Spleen (tissue), 11 donors: ENCODE results near the gene TCF7L2. TPM values are rescaled to one million over a fixed set of nuclear protein-coding genes. Genes with fewer than 3 reads are reported as not detected.

Source experiments
- DNase-seq: peaks from one replicate; pipeline ENCODE4 v3.0.0-alpha.2; 2020
- H3K27ac ChIP-seq, 8 donors: fragments of 200-600 bp; sonication (generic) in 7 of 8; 1 replicate in 4 of 8; 2 replicates in 4 of 8; pipeline versions ENCODE4 v1.5.0 to v1.8.0; 2016 to 2021; ENCODE audit warnings: inconsistent platforms in 4 of 8, mild to moderate bottlenecking in 4 of 8, moderate library complexity in 1 of 8
- H3K27me3 ChIP-seq, 7 donors: fragments of 200-600 bp; sonication (generic) in 6 of 7; replicated peaks in 1 of 7; 1 replicate in 4 of 7; 2 replicates in 3 of 7; pipeline versions ENCODE4 v1.5.0 to v1.8.0; 2016 to 2021; ENCODE audit warnings: inconsistent platforms in 3 of 7, mild to moderate bottlenecking in 1 of 7
- H3K36me3 ChIP-seq, 6 donors: fragments of 200-600 bp; sonication (generic) in 5 of 6; 1 replicate in 4 of 6; 2 replicates in 2 of 6; pipeline versions ENCODE4 v1.5.0 to v1.8.0; 2016 to 2021; ENCODE audit warnings: inconsistent platforms in 2 of 6
- H3K4me1 ChIP-seq, 6 donors: fragments of 200-600 bp; sonication (generic) in 5 of 6; 1 replicate in 3 of 6; 2 replicates in 3 of 6; pipeline versions ENCODE4 v1.5.0 to v1.8.0; 2016 to 2021; ENCODE audit warnings: inconsistent platforms in 3 of 6
- H3K4me3 ChIP-seq, 8 donors: fragments of 200-600 bp; sonication (generic) in 7 of 8; 1 replicate in 4 of 8; 2 replicates in 4 of 8; pipeline versions ENCODE4 v1.5.0 to v1.8.0; 2016 to 2021; ENCODE audit warnings: inconsistent platforms in 4 of 8, mild to moderate bottlenecking in 4 of 8, moderate library complexity in 2 of 8
- H3K9me3 ChIP-seq, 8 donors: fragments of 200-600 bp; sonication (generic) in 7 of 8; 1 replicate in 4 of 8; 2 replicates in 4 of 8; pipeline versions ENCODE4 v1.5.0 to v1.8.0; 2016 to 2021; ENCODE audit warnings: inconsistent platforms in 4 of 8
- CTCF ChIP-seq, 11 experiments: fragments of 200-600 bp in 7 of 11; fragments of 450-650 bp in 4 of 11; sonication (generic) in 4 of 11; IDR thresholded peaks in 8 of 11; conservative IDR thresholded peaks in 3 of 11; 1 replicate in 7 of 11; 2 replicates in 4 of 11; pipeline versions ENCODE4 v1.4.0 to v1.8.0; 2016 to 2021; ENCODE audit warnings: antibody characterized with exemption in 11 of 11, inconsistent platforms in 4 of 11, mild to moderate bottlenecking in 1 of 11
- POLR2A ChIP-seq, 3 donors: fragments of 450-650 bp; IDR thresholded peaks; one replicate each; pipeline ENCODE4 v1.5.1; 2017; ENCODE audit warnings: antibody characterized with exemption in 3 of 3, mild to moderate bottlenecking in 1 of 3
- POLR2AphosphoS5 ChIP-seq, 3 donors: sonication (generic); formaldehyde crosslinking; IDR thresholded peaks; one replicate each; pipeline ENCODE4 v1.5.1; 2017; ENCODE audit warnings: antibody characterized with exemption in 3 of 3
- WGBS, 5 donors: extraction: QIAGEN DNeasy Blood & Tissue Kit in 3 of 5; methylation state at CpG; one replicate each; pipeline versions ENCODE4 v1.1.5 to v1.1.7; 2013 to 2018; 5-methylcytosine and 5-hydroxymethylcytosine counted together
- intact Hi-C: fragments of 100-400 bp; cut with DNase I; formaldehyde crosslinking; loops from one replicate; pipeline ENCODE4 v1.15.0; 2023; ENCODE audit warnings: low total_unique reads
- polyA plus RNA-seq, 3 donors: library from polyadenylated mRNA; stranded (reverse); fragments of 200-250 nt; gene quantifications; one replicate each; pipeline ENCODE4 v1.2.1, GENCODE V29; 2013
- total RNA-seq, 7 donors: library from RNA; depleted of rRNA in 3 of 7; stranded (reverse); fragments of >200 nt in 3 of 7; fragmentation: NEBNext Ultra II Directional in 4 of 7; extraction: Animal tissue kit (Norgen Biotek cat#: 25700) in 4 of 7; gene quantifications; one replicate each; pipeline versions ENCODE4 v1.1.0 to v1.2.1, GENCODE V29; 2016 to 2021
- donor health status: healthy with polysubstance abuse.
- donor health status: DM: no; HTN: no; CAD: no; lungs with moderate emphysema.
- donor health status: DM: no; HTN: no; CAD: no.
- donor health status: Bipolar disorder and iron deficiency.
- donor health status: healthy.
- donor health status: DM: no; HTN: no; CAD: no.
- donor health status: DM: yes; HTN: yes; CAD: no.

TCF7L2 gene
- total and polyA plus RNA-seq, 10 donors = 4.6 to 85.6 (median 34.7) TPM

GRCh38 chr10:113124724-113125123, 174.7 kb downstream of the TCF7L2 start:
- TF ChIP-seq POLR2AphosphoS5 (IDR thresholded peaks at IDR 0.05) = no peak
- TF ChIP-seq CTCF (IDR thresholded peaks at IDR 0.05 in 8 of 11, conservative IDR thresholded peaks at IDR 0.05 in 3 of 11) = no peak
- no peak overlapping the region for H3K27ac ChIP-seq

GRCh38 chr10:113125612-113126011, 175.6 kb downstream of the TCF7L2 start:
- peaks cover 0 to 27% (median 0%) of the 10 kb centered on the region in 7 donors for H3K27me3 ChIP-seq
- H3K4me3 ChIP-seq = no peak overlapping the region
- DNase-seq = no peak
- no peak for TF ChIP-seq CTCF (IDR thresholded peaks at IDR 0.05 in 8 of 11, conservative IDR thresholded peaks at IDR 0.05 in 3 of 11)
- TF ChIP-seq POLR2AphosphoS5 (IDR thresholded peaks at IDR 0.05) = no peak
- TF ChIP-seq POLR2A (IDR thresholded peaks at IDR 0.05) = no peak
- no peak overlapping the region for H3K27ac ChIP-seq
- H3K4me1 ChIP-seq = peaks cover 0 to 54% (median 26%) of the 10 kb centered on the region in 6 donors
- no peaks in the 10 kb centered on the region for H3K36me3 ChIP-seq
- H3K9me3 ChIP-seq = no peaks in the 10 kb centered on the region
- WGBS, 5 donors = 94 to 96% (median 95%) methylated on average over 6 of the region's 6 CpGs
- intact Hi-C loops = loop anchor here (5.0 to 10.0 kb wide), 2 partner anchors 259 to 403 kb away; no protein-coding TSS in a partner anchor

More at GRCh38 chr10:113124724-113125123, 174.7 kb downstream of the TCF7L2 start:
- H3K4me1 ChIP-seq = peaks cover 0 to 52% (median 26%) of the 10 kb centered on the region in 6 donors
- intact Hi-C loops = loop anchor here (5.0 to 10.0 kb wide), 2 partner anchors 260 to 402 kb away; no protein-coding TSS in a partner anchor
- no peak overlapping the region for H3K4me3 ChIP-seq
- H3K9me3 ChIP-seq = no peaks in the 10 kb centered on the region
- WGBS, 5 donors = 94 to 97% (median 95%) methylated on average over 11 of the region's 11 CpGs
- no peaks in the 10 kb centered on the region for H3K36me3 ChIP-seq
- DNase-seq = no peak
- peaks cover 0 to 27% (median 0%) of the 10 kb centered on the region in 7 donors for H3K27me3 ChIP-seq

GRCh38 chr10:113126229-113127201, 176.5 kb downstream of the TCF7L2 start:
- peaks cover 0 to 27% (median 0%) of the 10 kb centered on the region in 7 donors for H3K27me3 ChIP-seq
- peaks cover 0 to 53% (median 25%) of the 10 kb centered on the region in 6 donors for H3K4me1 ChIP-seq
- TF ChIP-seq CTCF (IDR thresholded peaks at IDR 0.05 in 8 of 11, conservative IDR thresholded peaks at IDR 0.05 in 3 of 11) = peak in 7 of 11 experiments; percentile 8 to 79 (median 66)
- no peak for TF ChIP-seq POLR2A (IDR thresholded peaks at IDR 0.05)
- TF ChIP-seq POLR2AphosphoS5 (IDR thresholded peaks at IDR 0.05) = peak in 2 of 3 donors; percentile 45 to 51
- peak overlapping the region in 5 of 8 donors; percentile 16 to 62 (median 32) for H3K4me3 ChIP-seq
- H3K9me3 ChIP-seq = no peaks in the 10 kb centered on the region
- peak overlapping the region in 3 of 8 donors; percentile 30 to 67 (median 34) for H3K27ac ChIP-seq
- 8 to 13% (median 8%) methylated on average over 30 to 53 of the region's 53 CpGs for WGBS, 5 donors
- no peaks in the 10 kb centered on the region for H3K36me3 ChIP-seq
- intact Hi-C loops = loop anchor here (5.0 to 10.0 kb wide), 2 partner anchors 258 to 404 kb away; no protein-coding TSS in a partner anchor
- DNase-seq = peak; percentile 87
